NB4 (cell line): ENCODE results near the gene DSP.

Experiments used
- MYC ChIP-seq: IDR thresholded peaks from 2 replicates; pipeline ENCODE4 v1.6.1; 2011; ENCODE audit warnings: low read depth, low read length
- POLR2A ChIP-seq: IDR thresholded peaks from 2 replicates; pipeline ENCODE4 v1.6.1; 2011; ENCODE audit warnings: mild to moderate bottlenecking; ENCODE audit not compliant: insufficient read length; ENCODE audit errors: extremely low read depth
- TF ChIP-seq, protein P1 (sequence below): IDR thresholded peaks from one replicate; pipeline ENCODE4 v1.5.1; 2012; ENCODE audit warnings: low read depth, low read length

DNA sequence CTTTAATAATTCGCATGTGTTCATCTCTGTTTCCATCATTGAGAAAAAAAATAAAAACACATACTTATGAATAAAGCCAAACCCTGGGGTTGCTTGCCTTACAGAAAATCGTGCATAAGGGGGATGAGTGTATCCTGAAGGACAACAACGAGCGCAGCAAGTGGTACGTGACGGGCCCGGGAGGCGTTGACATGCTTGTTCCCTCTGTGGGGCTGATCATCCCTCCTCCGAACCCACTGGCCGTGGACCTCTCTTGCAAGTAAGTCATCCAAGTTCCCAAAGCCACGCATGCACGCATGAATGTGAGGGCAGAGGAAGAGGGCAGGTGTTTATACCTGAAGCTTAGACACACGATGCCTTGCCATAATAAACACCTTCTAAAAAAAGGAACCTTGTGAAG, 27.6 kb downstream of the DSP start:
- TF ChIP-seq, protein P1, sequence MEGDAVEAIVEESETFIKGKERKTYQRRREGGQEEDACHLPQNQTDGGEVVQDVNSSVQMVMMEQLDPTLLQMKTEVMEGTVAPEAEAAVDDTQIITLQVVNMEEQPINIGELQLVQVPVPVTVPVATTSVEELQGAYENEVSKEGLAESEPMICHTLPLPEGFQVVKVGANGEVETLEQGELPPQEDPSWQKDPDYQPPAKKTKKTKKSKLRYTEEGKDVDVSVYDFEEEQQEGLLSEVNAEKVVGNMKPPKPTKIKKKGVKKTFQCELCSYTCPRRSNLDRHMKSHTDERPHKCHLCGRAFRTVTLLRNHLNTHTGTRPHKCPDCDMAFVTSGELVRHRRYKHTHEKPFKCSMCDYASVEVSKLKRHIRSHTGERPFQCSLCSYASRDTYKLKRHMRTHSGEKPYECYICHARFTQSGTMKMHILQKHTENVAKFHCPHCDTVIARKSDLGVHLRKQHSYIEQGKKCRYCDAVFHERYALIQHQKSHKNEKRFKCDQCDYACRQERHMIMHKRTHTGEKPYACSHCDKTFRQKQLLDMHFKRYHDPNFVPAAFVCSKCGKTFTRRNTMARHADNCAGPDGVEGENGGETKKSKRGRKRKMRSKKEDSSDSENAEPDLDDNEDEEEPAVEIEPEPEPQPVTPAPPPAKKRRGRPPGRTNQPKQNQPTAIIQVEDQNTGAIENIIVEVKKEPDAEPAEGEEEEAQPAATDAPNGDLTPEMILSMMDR, result no peak
- TF ChIP-seq POLR2A (no peak), MYC (no peak)
